Activated naive CD8-positive, alpha-beta T cell treated with anti-CD3 and anti-CD28 coated beads, Interleukin-2, amount 50 U/mL, for 24 hours (primary cell): ENCODE data around the gene APBA3.

Source experiments
- ATAC-seq: fragments of 150-1000 bp; cut with Tn5 transposase; one replicate; pipeline ENCODE4 v1.10.0; 2021
- DNase-seq: peaks from one replicate; pipeline ENCODE4 v3.0.0; 2021
- H3K27ac Mint-ChIP-seq: one replicate; pipeline ENCODE4 v1.8.0; 2021; ENCODE audit warnings: mild to moderate bottlenecking, mixed read lengths
- H3K27me3 Mint-ChIP-seq: one replicate; pipeline ENCODE4 v1.8.0; 2021; ENCODE audit warnings: mixed read lengths
- H3K36me3 Mint-ChIP-seq: one replicate; pipeline ENCODE4 v1.8.0; 2021; ENCODE audit warnings: low read depth, mixed read lengths
- H3K4me1 Mint-ChIP-seq: one replicate; pipeline ENCODE4 v1.8.0; 2021; ENCODE audit warnings: mixed read lengths
- H3K4me3 Mint-ChIP-seq: one replicate; pipeline ENCODE4 v1.8.0; 2021; ENCODE audit warnings: mild to moderate bottlenecking, moderate library complexity, mixed read lengths
- H3K9me3 Mint-ChIP-seq: one replicate; pipeline ENCODE4 v1.8.0; 2021; ENCODE audit warnings: mixed read lengths

The APBA3 gene

GRCh38 chr19:3761382-3762129, at the start of gene APBA3:
Gene APBA3, minus strand, starts transcription at chr19:3761692. Its CDS starts 1,428 bp downstream, at chr19:3760264.
- Mint-ChIP-seq H3K36me3 (peaks cover 13% of the 10 kb centered on the region), H3K4me3 (peak within 1 kb of the TSS; percentile 95), H3K9me3 (no peaks in the 10 kb centered on the region), H3K27ac (peak within 1 kb of the TSS; percentile 100), H3K27me3 (peaks cover 3% of the 10 kb centered on the region), H3K4me1 (peaks cover 49% of the 10 kb centered on the region)
- ATAC-seq = peak; percentile 60
- peak; percentile 98 for DNase-seq

DNA sequence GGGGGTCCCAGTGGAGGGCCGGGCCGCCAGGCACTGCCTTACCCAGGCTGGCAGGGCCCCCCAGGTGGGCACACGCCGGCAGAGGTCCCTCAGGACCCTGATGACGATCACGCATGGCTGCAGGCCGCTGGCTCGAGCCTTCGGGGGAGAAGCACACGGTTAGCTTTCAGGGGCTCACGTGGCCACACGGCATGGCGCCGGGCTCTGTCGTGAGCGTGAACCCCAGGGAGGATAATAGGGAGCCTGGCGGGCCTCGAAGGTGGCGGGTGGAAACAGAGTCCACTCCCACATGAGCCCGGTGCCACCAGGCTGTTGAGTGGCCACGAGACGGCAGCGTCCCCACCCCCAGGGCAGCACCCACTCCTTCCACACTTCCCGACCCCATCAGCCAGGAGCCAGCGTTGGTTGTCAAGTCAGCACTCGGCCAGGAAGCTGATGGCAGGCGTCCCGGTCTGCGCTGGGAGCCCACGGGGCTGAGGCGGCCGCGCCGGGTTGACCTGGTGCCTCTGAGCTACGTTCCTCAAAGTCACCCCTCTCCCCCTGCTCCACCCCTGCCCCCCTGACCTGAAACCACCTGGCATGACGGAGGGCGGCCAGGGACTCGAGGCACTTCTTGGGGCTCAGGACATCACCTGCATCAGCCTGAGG, 49.3 kb upstream of the APBA3 start:
- no peak overlapping the region for H3K27ac Mint-ChIP-seq
- H3K4me3 Mint-ChIP-seq = no peak overlapping the region
- no peak for DNase-seq
- no peaks in the 10 kb centered on the region for H3K27me3 Mint-ChIP-seq
- ATAC-seq = no peak
- peaks cover 51% of the 10 kb centered on the region for H3K4me1 Mint-ChIP-seq
- H3K9me3 Mint-ChIP-seq = no peaks in the 10 kb centered on the region
- H3K36me3 Mint-ChIP-seq = peaks cover 2% of the 10 kb centered on the region

DNA sequence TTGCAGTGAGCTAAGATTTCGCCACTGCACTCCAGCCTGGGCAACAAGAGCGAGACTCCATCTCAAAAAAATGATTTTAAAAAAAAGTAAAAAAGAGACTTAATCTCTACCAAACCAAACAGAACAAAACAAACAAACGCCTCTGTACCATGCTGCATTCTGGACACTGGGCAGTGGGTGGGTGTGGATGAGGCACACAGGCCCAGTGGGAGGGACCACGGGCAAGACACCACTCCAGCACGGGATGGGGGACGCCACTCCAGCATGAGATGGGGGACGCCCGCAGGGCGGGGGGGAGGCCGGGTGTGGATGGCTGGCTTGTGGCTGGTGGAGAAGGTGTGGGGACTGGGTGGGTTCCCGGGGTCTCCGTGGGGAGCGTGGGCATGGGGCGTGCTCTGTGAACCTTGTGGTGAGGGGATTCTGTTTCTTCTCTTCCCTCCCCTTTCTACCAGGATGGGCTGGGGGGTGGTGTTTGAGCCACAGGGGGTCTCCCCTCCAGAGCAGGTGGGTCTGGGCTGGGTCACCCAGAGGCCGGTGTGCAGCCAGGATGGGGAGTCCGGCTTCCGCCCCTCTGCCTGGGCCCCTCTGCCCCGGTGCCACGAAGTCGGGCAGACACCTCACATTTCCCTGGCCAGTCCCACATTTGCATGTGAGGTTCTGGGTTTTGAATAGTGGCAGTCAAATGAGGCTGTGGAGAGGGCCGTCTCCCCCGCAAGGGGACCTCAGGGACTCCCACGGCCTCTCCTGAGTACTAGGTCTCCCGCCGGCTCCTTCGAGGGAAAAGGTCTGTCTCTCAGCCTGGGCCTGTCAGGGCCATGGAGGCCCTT, 48.6 kb upstream of the APBA3 start:
- Mint-ChIP-seq H3K9me3 (no peaks in the 10 kb centered on the region), H3K36me3 (peaks cover 2% of the 10 kb centered on the region), H3K27me3 (no peaks in the 10 kb centered on the region), H3K27ac (no peak overlapping the region), H3K4me3 (no peak overlapping the region), H3K4me1 (peaks cover 54% of the 10 kb centered on the region)
- ATAC-seq (peak; percentile 31), DNase-seq (peak; percentile 48)

DNA sequence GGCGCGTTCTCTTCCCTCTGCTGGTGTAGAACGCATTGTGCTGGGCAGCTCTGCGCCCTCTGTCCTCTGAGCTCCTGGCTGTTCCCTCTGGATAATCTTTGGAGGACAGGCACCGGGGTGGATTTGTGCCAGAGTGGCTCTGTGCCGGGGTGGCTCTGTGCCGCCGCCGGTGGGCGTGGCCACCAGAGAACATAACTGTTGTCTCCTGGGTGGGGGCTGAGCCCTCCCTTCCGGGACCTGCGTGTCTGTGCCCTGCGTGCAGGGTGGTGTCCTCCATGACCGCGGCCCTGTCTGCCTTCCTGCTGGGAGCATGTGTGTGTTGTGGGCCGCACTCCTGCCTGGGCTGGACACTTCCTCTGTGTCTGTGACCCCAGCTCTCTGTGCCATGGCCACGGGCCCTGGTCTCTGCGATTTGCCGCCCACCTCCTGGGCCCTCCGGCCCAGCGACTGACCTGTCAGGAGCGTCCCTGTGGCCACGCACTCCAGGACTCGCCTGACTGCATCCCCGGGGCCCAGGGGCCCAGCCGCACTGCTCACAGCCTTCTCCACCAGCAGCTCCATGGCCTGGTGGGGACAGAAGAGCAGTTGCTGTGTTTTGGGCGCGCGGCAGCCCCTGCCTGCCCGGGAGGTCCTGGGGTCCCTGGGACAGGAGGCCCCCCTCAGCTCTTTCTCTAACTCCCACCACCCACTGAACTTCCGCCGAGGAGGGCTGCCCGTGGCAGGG, 47.1 kb upstream of the APBA3 start:
- H3K4me1 Mint-ChIP-seq = peaks cover 42% of the 10 kb centered on the region
- ATAC-seq (no peak), DNase-seq (no peak)
- H3K9me3 Mint-ChIP-seq = no peaks in the 10 kb centered on the region
- no peak overlapping the region for H3K4me3 Mint-ChIP-seq
- H3K27ac Mint-ChIP-seq = no peak overlapping the region
- H3K27me3 Mint-ChIP-seq = no peaks in the 10 kb centered on the region
- H3K36me3 Mint-ChIP-seq = peaks cover 2% of the 10 kb centered on the region

GRCh38 chr19:3807574-3808354, 46.3 kb upstream of the APBA3 start:
- H3K27ac Mint-ChIP-seq = no peak overlapping the region
- H3K4me1 Mint-ChIP-seq = peaks cover 34% of the 10 kb centered on the region
- peaks cover 2% of the 10 kb centered on the region for H3K36me3 Mint-ChIP-seq
- DNase-seq (no peak), ATAC-seq (no peak)
- no peaks in the 10 kb centered on the region for H3K9me3 Mint-ChIP-seq
- no peak overlapping the region for H3K4me3 Mint-ChIP-seq
- peaks cover 3% of the 10 kb centered on the region for H3K27me3 Mint-ChIP-seq

GRCh38 chr19:3807131-3807480, 45.6 kb upstream of the APBA3 start:
- ATAC-seq = no peak
- Mint-ChIP-seq H3K4me1 (peaks cover 30% of the 10 kb centered on the region), H3K36me3 (no peaks in the 10 kb centered on the region), H3K4me3 (no peak overlapping the region), H3K9me3 (no peaks in the 10 kb centered on the region), H3K27ac (no peak overlapping the region), H3K27me3 (peaks cover 5% of the 10 kb centered on the region)
- no peak for DNase-seq

- H3K27ac Mint-ChIP-seq = no peak overlapping the region
- peaks cover 30% of the 10 kb centered on the region for H3K4me1 Mint-ChIP-seq
- no peak for ATAC-seq
- H3K4me3 Mint-ChIP-seq = no peak overlapping the region
- no peaks in the 10 kb centered on the region for H3K9me3 Mint-ChIP-seq
- H3K27me3 Mint-ChIP-seq = peaks cover 6% of the 10 kb centered on the region
- no peak for DNase-seq
- H3K36me3 Mint-ChIP-seq = no peaks in the 10 kb centered on the region
Measured at GRCh38 chr19:3805859-3806258, 44.4 kb upstream of the APBA3 start.

DNA sequence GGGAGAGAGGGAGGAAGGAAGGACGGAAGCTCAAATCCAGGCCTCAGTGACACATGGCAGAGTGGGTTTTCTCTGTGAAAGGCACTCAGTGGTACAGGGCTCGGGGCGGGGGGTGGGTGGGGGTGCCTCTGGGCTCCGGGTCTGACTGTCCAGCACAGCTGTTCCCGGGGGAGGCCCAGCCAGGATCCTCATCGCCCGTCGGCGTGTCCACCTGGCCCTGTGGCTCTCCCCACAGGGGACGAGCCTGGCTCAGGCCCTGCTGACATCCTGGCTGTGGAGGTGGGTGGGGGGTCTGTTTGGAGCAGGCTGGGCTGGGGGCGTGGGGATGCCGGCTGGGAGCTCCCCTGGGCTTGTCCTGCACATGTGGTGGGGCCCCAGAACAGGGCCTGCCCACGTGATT, 42.9 kb upstream of the APBA3 start:
- H3K36me3 Mint-ChIP-seq = no peaks in the 10 kb centered on the region

DNA sequence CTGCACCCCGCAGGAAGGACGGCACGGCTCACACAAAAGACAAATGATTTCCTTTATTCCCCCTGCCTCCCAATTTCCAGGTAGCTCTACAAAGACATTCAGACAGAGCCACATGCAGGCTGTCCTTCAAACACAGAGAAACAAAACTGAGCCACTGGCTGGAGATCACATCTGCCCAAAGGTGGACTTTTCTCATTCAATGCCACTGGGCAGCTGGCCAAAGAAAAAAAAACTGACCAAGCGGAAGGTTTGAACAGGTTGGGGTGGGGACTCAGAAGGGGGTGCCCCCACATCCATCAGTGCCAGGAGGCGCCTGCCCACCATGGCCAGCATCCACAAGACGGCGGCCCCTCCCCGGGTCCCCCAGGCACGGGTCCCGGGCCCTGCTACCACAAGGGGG, 42.5 kb upstream of the APBA3 start:
- no peak overlapping the region for H3K4me3 Mint-ChIP-seq
- H3K27me3 Mint-ChIP-seq = peaks cover 8% of the 10 kb centered on the region
- no peaks in the 10 kb centered on the region for H3K36me3 Mint-ChIP-seq
- ATAC-seq (no peak), DNase-seq (no peak)
- H3K4me1 Mint-ChIP-seq = peaks cover 28% of the 10 kb centered on the region
- no peak overlapping the region for H3K27ac Mint-ChIP-seq
- H3K9me3 Mint-ChIP-seq = no peaks in the 10 kb centered on the region

More for the DNA sequence above, 42.9 kb upstream of the APBA3 start:
- ATAC-seq = no peak
- Mint-ChIP-seq H3K4me3 (no peak overlapping the region), H3K27ac (no peak overlapping the region), H3K4me1 (peaks cover 24% of the 10 kb centered on the region), H3K9me3 (no peaks in the 10 kb centered on the region), H3K27me3 (peaks cover 6% of the 10 kb centered on the region)
- no peak for DNase-seq

- H3K36me3 Mint-ChIP-seq = no peaks in the 10 kb centered on the region
- ATAC-seq = no peak
- H3K4me3 Mint-ChIP-seq = no peak overlapping the region
- H3K27ac Mint-ChIP-seq = peak overlapping the region; percentile 29
- H3K4me1 Mint-ChIP-seq = peaks cover 31% of the 10 kb centered on the region
- DNase-seq = no peak
- H3K9me3 Mint-ChIP-seq = no peaks in the 10 kb centered on the region
- H3K27me3 Mint-ChIP-seq = peaks cover 8% of the 10 kb centered on the region
Measured at GRCh38 chr19:3803114-3803888, 41.8 kb upstream of the APBA3 start.

DNA sequence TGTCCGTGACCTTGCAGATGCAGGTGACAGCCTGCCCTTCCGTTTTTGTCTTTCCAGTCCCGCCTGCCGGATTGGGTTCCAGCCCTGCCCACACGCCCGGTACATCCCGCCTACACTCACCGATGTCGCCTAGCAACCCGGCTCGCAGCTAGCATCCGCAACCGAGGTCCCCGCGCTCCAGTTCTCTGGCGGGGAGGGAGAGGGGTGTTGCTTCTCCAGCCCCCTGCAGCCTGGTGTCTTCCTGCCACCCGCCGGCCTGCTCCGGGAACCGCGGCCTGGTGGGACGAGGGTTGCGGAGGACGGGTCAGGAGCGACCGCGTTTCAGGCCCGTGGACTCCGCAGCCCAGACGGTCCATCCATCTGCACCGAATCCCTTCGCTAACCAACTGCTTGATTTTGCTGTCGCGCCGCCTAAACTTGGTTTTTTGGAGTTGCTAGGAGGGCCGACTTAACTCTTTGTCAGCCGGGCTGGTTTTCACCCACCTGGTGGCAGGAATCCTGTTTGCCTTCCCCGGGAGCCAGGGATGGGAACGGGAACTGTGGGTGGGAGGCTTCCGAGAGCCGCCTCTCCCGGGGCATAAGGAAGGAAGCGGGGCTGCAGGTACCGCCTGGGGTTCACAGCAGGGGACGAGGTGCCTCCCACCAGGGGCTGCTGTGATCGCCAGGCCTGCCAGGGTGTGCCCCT, 40.1 kb upstream of the APBA3 start:
- peaks cover 8% of the 10 kb centered on the region for H3K27me3 Mint-ChIP-seq
- H3K9me3 Mint-ChIP-seq = peaks cover 5% of the 10 kb centered on the region
- peaks cover 34% of the 10 kb centered on the region for H3K4me1 Mint-ChIP-seq
- ATAC-seq (peak; percentile 18), DNase-seq (peak; percentile 66)
- H3K27ac Mint-ChIP-seq = no peak overlapping the region
- peaks cover 8% of the 10 kb centered on the region for H3K36me3 Mint-ChIP-seq
- peak overlapping the region; percentile 45 for H3K4me3 Mint-ChIP-seq

GRCh38 chr19:3800996-3801395, 39.5 kb upstream of the APBA3 start:
- no peak overlapping the region for H3K27ac Mint-ChIP-seq
- H3K9me3 Mint-ChIP-seq = peaks cover 6% of the 10 kb centered on the region
- peaks cover 10% of the 10 kb centered on the region for H3K36me3 Mint-ChIP-seq
- no peak for ATAC-seq
- peak overlapping the region; percentile 45 for H3K4me3 Mint-ChIP-seq
- peaks cover 8% of the 10 kb centered on the region for H3K27me3 Mint-ChIP-seq
- peaks cover 33% of the 10 kb centered on the region for H3K4me1 Mint-ChIP-seq
- DNase-seq = no peak

DNA sequence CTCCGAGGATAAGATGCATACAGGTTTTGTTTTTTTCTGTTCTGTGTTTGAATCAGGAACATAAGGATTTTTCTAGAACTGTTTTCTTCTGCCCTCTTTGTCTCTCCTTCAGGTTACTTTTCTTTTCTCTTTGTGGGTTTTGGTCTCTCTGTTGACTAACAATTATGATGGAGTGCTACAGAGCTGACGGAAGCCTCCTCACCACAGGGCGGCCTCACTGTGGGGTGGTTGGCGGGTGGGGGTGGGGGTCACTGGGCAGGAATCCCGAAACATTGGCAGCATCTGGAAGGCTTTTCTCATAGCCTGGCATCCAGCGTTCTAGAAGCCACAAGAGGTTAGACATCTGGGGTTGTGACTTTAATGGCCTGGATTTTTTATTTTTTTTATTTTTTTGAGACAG, 36.6 kb upstream of the APBA3 start:
- H3K9me3 Mint-ChIP-seq = peaks cover 6% of the 10 kb centered on the region
- DNase-seq (peak; percentile 25), ATAC-seq (peak; percentile 53)
- peaks cover 10% of the 10 kb centered on the region for H3K36me3 Mint-ChIP-seq
- H3K4me1 Mint-ChIP-seq = peaks cover 28% of the 10 kb centered on the region
- peak overlapping the region; percentile 50 for H3K27ac Mint-ChIP-seq
- peaks cover 8% of the 10 kb centered on the region for H3K27me3 Mint-ChIP-seq
- no peak overlapping the region for H3K4me3 Mint-ChIP-seq
